ENCODE measurements around the gene MYBPHL.

DNA sequence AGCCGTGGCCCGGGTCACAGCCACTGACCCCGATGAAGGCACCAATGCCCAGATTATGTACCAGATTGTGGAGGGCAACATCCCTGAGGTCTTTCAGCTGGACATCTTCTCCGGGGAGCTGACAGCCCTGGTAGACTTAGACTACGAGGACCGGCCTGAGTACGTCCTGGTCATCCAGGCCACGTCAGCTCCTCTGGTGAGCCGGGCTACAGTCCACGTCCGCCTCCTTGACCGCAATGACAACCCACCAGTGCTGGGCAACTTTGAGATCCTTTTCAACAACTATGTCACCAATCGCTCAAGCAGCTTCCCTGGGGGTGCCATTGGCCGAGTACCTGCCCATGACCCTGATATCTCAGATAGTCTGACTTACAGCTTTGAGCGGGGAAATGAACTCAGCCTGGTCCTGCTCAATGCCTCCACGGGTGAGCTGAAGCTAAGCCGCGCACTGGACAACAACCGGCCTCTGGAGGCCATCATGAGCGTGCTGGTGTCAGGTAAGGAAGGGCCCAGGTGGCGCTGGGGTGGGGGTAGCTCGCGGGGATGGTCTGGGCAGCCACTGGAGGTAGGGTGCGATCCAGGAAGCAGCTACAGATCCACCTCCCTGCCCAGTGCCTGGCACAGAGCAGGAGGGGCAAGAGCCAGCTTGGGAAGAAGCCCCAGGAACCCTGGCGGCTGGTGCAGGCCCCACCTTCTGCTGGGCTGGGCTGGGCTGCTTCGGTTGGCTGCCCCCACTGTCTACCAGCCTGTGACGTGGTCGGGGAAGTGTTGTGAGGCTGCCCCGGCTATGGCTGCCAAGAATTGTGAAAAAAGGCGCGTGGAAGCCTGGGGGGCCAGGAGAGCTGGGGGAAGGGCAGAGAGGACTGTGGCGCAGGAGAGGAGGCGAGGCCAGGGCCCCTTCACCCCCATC lies 53.7 kb downstream of the MYBPHL start:
- TF ChIP-seq, protein P1, sequence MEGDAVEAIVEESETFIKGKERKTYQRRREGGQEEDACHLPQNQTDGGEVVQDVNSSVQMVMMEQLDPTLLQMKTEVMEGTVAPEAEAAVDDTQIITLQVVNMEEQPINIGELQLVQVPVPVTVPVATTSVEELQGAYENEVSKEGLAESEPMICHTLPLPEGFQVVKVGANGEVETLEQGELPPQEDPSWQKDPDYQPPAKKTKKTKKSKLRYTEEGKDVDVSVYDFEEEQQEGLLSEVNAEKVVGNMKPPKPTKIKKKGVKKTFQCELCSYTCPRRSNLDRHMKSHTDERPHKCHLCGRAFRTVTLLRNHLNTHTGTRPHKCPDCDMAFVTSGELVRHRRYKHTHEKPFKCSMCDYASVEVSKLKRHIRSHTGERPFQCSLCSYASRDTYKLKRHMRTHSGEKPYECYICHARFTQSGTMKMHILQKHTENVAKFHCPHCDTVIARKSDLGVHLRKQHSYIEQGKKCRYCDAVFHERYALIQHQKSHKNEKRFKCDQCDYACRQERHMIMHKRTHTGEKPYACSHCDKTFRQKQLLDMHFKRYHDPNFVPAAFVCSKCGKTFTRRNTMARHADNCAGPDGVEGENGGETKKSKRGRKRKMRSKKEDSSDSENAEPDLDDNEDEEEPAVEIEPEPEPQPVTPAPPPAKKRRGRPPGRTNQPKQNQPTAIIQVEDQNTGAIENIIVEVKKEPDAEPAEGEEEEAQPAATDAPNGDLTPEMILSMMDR (IDR thresholded peaks at IDR 0.05) = no peak
- no peak for TF ChIP-seq POLR2A (IDR thresholded peaks at IDR 0.05)
